Dendritic cell treated with granulocyte-macrophage colony-stimulating factor and Interleukin-4, amounts not matched to agents 40 ng/mL and 50 ng/mL, for 4 days (primary cell): ENCODE measurements around the gene CYTH4.
"Not testable (repeated sequence)": the region's sequence is repeated elsewhere in the genome, so short reads cannot be mapped to it uniquely, and the experiment has no call there.

Experiments
- H3K27ac Mint-ChIP-seq: one replicate; pipeline ENCODE4 v1.8.0; 2022; ENCODE audit warnings: mild to moderate bottlenecking, mixed read lengths
- H3K27me3 Mint-ChIP-seq: one replicate; pipeline ENCODE4 v1.8.0; 2022; ENCODE audit warnings: mild to moderate bottlenecking, mixed read lengths
- H3K36me3 Mint-ChIP-seq: one replicate; pipeline ENCODE4 v1.8.0; 2022; ENCODE audit warnings: low read depth, mixed read lengths
- H3K4me1 Mint-ChIP-seq: one replicate; pipeline ENCODE4 v1.8.0; 2022; ENCODE audit warnings: low read depth, mixed read lengths
- H3K4me3 Mint-ChIP-seq: one replicate; pipeline ENCODE4 v1.8.0; 2022; ENCODE audit warnings: mild to moderate bottlenecking, moderate library complexity, mixed read lengths
- H3K9me3 Mint-ChIP-seq: one replicate; pipeline ENCODE4 v1.8.0; 2022; ENCODE audit warnings: mixed read lengths
- intact Hi-C: fragments of 100-400 bp; cut with micrococcal nuclease; formaldehyde crosslinking; loops from one replicate; pipeline ENCODE4 v1.15.0; 2022

The CYTH4 gene

GRCh38 chr22:37242395-37242918 is 39.9 kb upstream of the CYTH4 start:
- Mint-ChIP-seq H3K4me3 (peak overlapping the region; percentile 87), H3K36me3 (peaks cover 50% of the 10 kb centered on the region), H3K27ac (peak overlapping the region; percentile 75), H3K4me1 (peaks cover 83% of the 10 kb centered on the region), H3K27me3 (no peaks in the 10 kb centered on the region), H3K9me3 (no peaks in the 10 kb centered on the region)
- intact Hi-C loops: no loop called here

- Mint-ChIP-seq H3K4me1 (peaks cover 77% of the 10 kb centered on the region), H3K4me3 (peak overlapping the region; percentile 87), H3K9me3 (no peaks in the 10 kb centered on the region), H3K36me3 (peaks cover 39% of the 10 kb centered on the region), H3K27me3 (no peaks in the 10 kb centered on the region), H3K27ac (peak overlapping the region; percentile 75)
- intact Hi-C loops: loop anchor here (1.0 kb wide), 1 partner anchor 15 kb away; no protein-coding TSS in a partner anchor
Measured at GRCh38 chr22:37243402-37244113, 38.8 kb upstream of the CYTH4 start.

- H3K27me3 Mint-ChIP-seq: no peaks in the 10 kb centered on the region
- H3K36me3 Mint-ChIP-seq: peaks cover 32% of the 10 kb centered on the region
- no peaks in the 10 kb centered on the region for H3K9me3 Mint-ChIP-seq
- H3K4me1 Mint-ChIP-seq: peaks cover 70% of the 10 kb centered on the region
- peak within 1 kb of the TSS; percentile 87 for H3K4me3 Mint-ChIP-seq
- intact Hi-C loops: loop anchor here (1.0 kb wide), 1 partner anchor 16 kb away; no protein-coding TSS in a partner anchor
- peak within 1 kb of the TSS; percentile 75 for H3K27ac Mint-ChIP-seq
Measured at GRCh38 chr22:37244114-37244921, 38.0 kb upstream of the CYTH4 start, which contains the start of gene RAC2. TSS of gene RAC2 (minus strand) at chr22:37244269. CDS start at chr22:37244148, 121 bp downstream.

- Mint-ChIP-seq H3K9me3 (no peaks in the 10 kb centered on the region), H3K27ac (peak overlapping the region; percentile 75), H3K36me3 (peaks cover 24% of the 10 kb centered on the region), H3K4me1 (peaks cover 62% of the 10 kb centered on the region), H3K27me3 (no peaks in the 10 kb centered on the region), H3K4me3 (peak overlapping the region; percentile 87)
- intact Hi-C loops: loop anchor here (1.0 kb wide), 1 partner anchor 17 kb away; no protein-coding TSS in a partner anchor
Measured at GRCh38 chr22:37244922-37245722, 37.2 kb upstream of the CYTH4 start.

GRCh38 chr22:37245740-37246139 is 36.6 kb upstream of the CYTH4 start:
- Mint-ChIP-seq H3K4me1 (peaks cover 56% of the 10 kb centered on the region), H3K4me3 (no peak overlapping the region), H3K27me3 (no peaks in the 10 kb centered on the region), H3K9me3 (no peaks in the 10 kb centered on the region), H3K36me3 (peaks cover 18% of the 10 kb centered on the region), H3K27ac (no peak overlapping the region)
- intact Hi-C loops: no loop called here

GRCh38 chr22:37248251-37248650 is 34.1 kb upstream of the CYTH4 start:
- Mint-ChIP-seq H3K27me3 (no peaks in the 10 kb centered on the region), H3K36me3 (peaks cover 7% of the 10 kb centered on the region), H3K9me3 (no peaks in the 10 kb centered on the region), H3K4me3 (no peak overlapping the region), H3K27ac (peak overlapping the region; percentile 10), H3K4me1 (peaks cover 31% of the 10 kb centered on the region)
- intact Hi-C loops: no loop called here

GRCh38 chr22:37249986-37250385 is 32.3 kb upstream of the CYTH4 start:
- Mint-ChIP-seq H3K4me3 (no peak overlapping the region), H3K9me3 (no peaks in the 10 kb centered on the region), H3K27ac (no peak overlapping the region), H3K4me1 (peaks cover 13% of the 10 kb centered on the region), H3K36me3 (no peaks in the 10 kb centered on the region), H3K27me3 (no peaks in the 10 kb centered on the region)
- intact Hi-C loops: no loop called here

GRCh38 chr22:37251836-37252235 is 30.5 kb upstream of the CYTH4 start:
- H3K36me3 Mint-ChIP-seq, H3K4me3 Mint-ChIP-seq, intact Hi-C loops, H3K4me1 Mint-ChIP-seq, H3K9me3 Mint-ChIP-seq, H3K27me3 Mint-ChIP-seq, H3K27ac Mint-ChIP-seq: not testable (repeated sequence)

GRCh38 chr22:37253126-37253660 is 29.1 kb upstream of the CYTH4 start:
- Mint-ChIP-seq H3K4me1 (peaks cover 5% of the 10 kb centered on the region), H3K27me3 (peaks cover 8% of the 10 kb centered on the region), H3K27ac (no peak overlapping the region), H3K9me3 (no peaks in the 10 kb centered on the region), H3K4me3 (no peak overlapping the region), H3K36me3 (no peaks in the 10 kb centered on the region)
- intact Hi-C loops: no loop called here

GRCh38 chr22:37254209-37254866 is 28.0 kb upstream of the CYTH4 start:
- Mint-ChIP-seq H3K4me3 (no peak overlapping the region), H3K9me3 (no peaks in the 10 kb centered on the region)

GRCh38 chr22:37254867-37255233 is 27.5 kb upstream of the CYTH4 start:
- no peaks in the 10 kb centered on the region for H3K36me3 Mint-ChIP-seq
- H3K4me3 Mint-ChIP-seq: no peak overlapping the region
- intact Hi-C loops: no loop called here
- peaks cover 7% of the 10 kb centered on the region for H3K4me1 Mint-ChIP-seq
- no peak overlapping the region for H3K27ac Mint-ChIP-seq
- no peaks in the 10 kb centered on the region for H3K9me3 Mint-ChIP-seq
- peaks cover 14% of the 10 kb centered on the region for H3K27me3 Mint-ChIP-seq

More at GRCh38 chr22:37254209-37254866, 28.0 kb upstream of the CYTH4 start:
- no peaks in the 10 kb centered on the region for H3K36me3 Mint-ChIP-seq
- intact Hi-C loops: no loop called here
- H3K4me1 Mint-ChIP-seq: peaks cover 2% of the 10 kb centered on the region
- peaks cover 9% of the 10 kb centered on the region for H3K27me3 Mint-ChIP-seq
- no peak overlapping the region for H3K27ac Mint-ChIP-seq

GRCh38 chr22:37255558-37256006 is 26.7 kb upstream of the CYTH4 start:
- peaks cover 19% of the 10 kb centered on the region for H3K27me3 Mint-ChIP-seq
- H3K27ac Mint-ChIP-seq: peak overlapping the region; percentile 26
- H3K4me3 Mint-ChIP-seq: no peak overlapping the region
- no peaks in the 10 kb centered on the region for H3K36me3 Mint-ChIP-seq
- H3K9me3 Mint-ChIP-seq: no peaks in the 10 kb centered on the region
- peaks cover 12% of the 10 kb centered on the region for H3K4me1 Mint-ChIP-seq
- intact Hi-C loops: no loop called here
